ENCODE measurements around the gene INPP4B. TPM values are rescaled to one million over a fixed set of nuclear protein-coding genes. Genes with fewer than 3 reads are reported as not detected.

The INPP4B gene
- total and polyA plus RNA-seq, 2 donors (not counting 1 experiment from before 2014, with no cell fraction given), result 0.03 TPM; not detected in 1

GRCh38 chr4:142202404-142203332 lies 643.4 kb downstream of the INPP4B start:
- H4K20me1 ChIP-seq (ENCODE audit: control insufficient read depth, insufficient read depth, low read length, poor library complexity, severe bottlenecking), result no peaks in the 10 kb centered on the region
- no peaks in the 10 kb centered on the region for H3K36me3 ChIP-seq (replicated peaks in 1 of 2; ENCODE audit: control extremely low read depth in 1 of 2, control insufficient read depth in 1 of 2, extremely low read depth in 1 of 2, insufficient read depth in 2 of 2, low read length in 1 of 2)
- CTCF ChIA-PET, result no interaction called here
- intact Hi-C loops (cut with micrococcal nuclease), result no loop called here
- Mint-ChIP-seq H3K9me3 (ENCODE audit: insufficient read depth) (no peaks in the 10 kb centered on the region), H3K4me3 (peak overlapping the region; percentile 14), H3K27me3 (no peaks in the 10 kb centered on the region), H3K27ac (no peak overlapping the region), H3K4me1 (peaks cover 7% of the 10 kb centered on the region)
- no peaks in the 10 kb centered on the region for H3K27me3 ChIP-seq (replicated peaks in 1 of 4; ENCODE audit: control extremely low read depth in 1 of 4, control insufficient read depth in 3 of 4, insufficient read depth in 4 of 4, low read length in 3 of 4)
- H3K27ac ChIP-seq (ENCODE audit: low read length in 2 of 2), result no peak overlapping the region
- DNase-seq (no peak), ATAC-seq (ENCODE audit: low read depth) (no peak)
- TF ChIP-seq CTCF (IDR thresholded peaks at IDR 0.05) (no peak), EZH2 (IDR thresholded peaks at IDR 0.05; ENCODE audit: borderline replicate concordance, insufficient read depth, low read depth, low read length, poor library complexity, severe bottlenecking) (no peak)
- no peaks in the 10 kb centered on the region for H3K9me3 ChIP-seq (ENCODE audit: control extremely low read depth in 1 of 3, control insufficient read depth in 2 of 3, insufficient read depth in 1 of 3, low read length in 2 of 3)
- no peaks in the 10 kb centered on the region for H3K79me2 ChIP-seq (ENCODE audit: control insufficient read depth, insufficient read depth, low read length)
- H3K9ac ChIP-seq (ENCODE audit: low read length), result no peak overlapping the region
- H3K4me3 ChIP-seq (ENCODE audit: control extremely low read depth in 1 of 5, extremely low read depth in 1 of 5, insufficient read depth in 1 of 5, low read depth in 2 of 5, low read length in 4 of 5), result no peak overlapping the region
- H2AFZ ChIP-seq (ENCODE audit: insufficient read depth, low read depth, low read length, poor library complexity, severe bottlenecking), result no peak overlapping the region
- H3K4me1 ChIP-seq (ENCODE audit: control insufficient read depth in 2 of 2, insufficient read depth in 2 of 2, low read length in 2 of 2), result peaks cover 4% of the 10 kb centered on the region in 2 donors
- H3K4me2 ChIP-seq (replicated peaks; ENCODE audit: low read depth, low read length, poor library complexity, severe bottlenecking), result peak overlapping the region; percentile 13
- POLR2A ChIA-PET, result no interaction called here
- WGBS (ENCODE audit: insufficient coverage), result 47% methylated on average over 2 of the region's 6 CpGs

GRCh38 chr4:142201041-142201440 lies 645.1 kb downstream of the INPP4B start:
- peaks cover 7% of the 10 kb centered on the region for H3K4me1 Mint-ChIP-seq
- H3K4me2 ChIP-seq (replicated peaks; ENCODE audit: low read depth, low read length, poor library complexity, severe bottlenecking), result no peak overlapping the region
- TF ChIP-seq EZH2 (IDR thresholded peaks at IDR 0.05; ENCODE audit: borderline replicate concordance, insufficient read depth, low read depth, low read length, poor library complexity, severe bottlenecking), result no peak
- no peak for TF ChIP-seq CTCF (IDR thresholded peaks at IDR 0.05)
- ATAC-seq (ENCODE audit: low read depth) (no peak), DNase-seq (no peak)
- H3K27ac ChIP-seq (ENCODE audit: low read length in 2 of 2), result no peak overlapping the region
- H3K9me3 Mint-ChIP-seq (ENCODE audit: insufficient read depth), result no peaks in the 10 kb centered on the region
- no peaks in the 10 kb centered on the region for H4K20me1 ChIP-seq (ENCODE audit: control insufficient read depth, insufficient read depth, low read length, poor library complexity, severe bottlenecking)
- intact Hi-C loops (cut with micrococcal nuclease), result no loop called here
- H3K9me3 ChIP-seq (ENCODE audit: control extremely low read depth in 1 of 3, control insufficient read depth in 2 of 3, insufficient read depth in 1 of 3, low read length in 2 of 3), result no peaks in the 10 kb centered on the region
- no peak overlapping the region for H2AFZ ChIP-seq (ENCODE audit: insufficient read depth, low read depth, low read length, poor library complexity, severe bottlenecking)
- ChIA-PET CTCF (no interaction called here), POLR2A (no interaction called here)
- no peak overlapping the region for H3K27ac Mint-ChIP-seq
- no peak overlapping the region for H3K4me3 Mint-ChIP-seq
- peaks cover 4% of the 10 kb centered on the region in 2 donors for H3K4me1 ChIP-seq (ENCODE audit: control insufficient read depth in 2 of 2, insufficient read depth in 2 of 2, low read length in 2 of 2)
- no peak overlapping the region for H3K9ac ChIP-seq (ENCODE audit: low read length)
- no peaks in the 10 kb centered on the region for H3K36me3 ChIP-seq (replicated peaks in 1 of 2; ENCODE audit: control extremely low read depth in 1 of 2, control insufficient read depth in 1 of 2, extremely low read depth in 1 of 2, insufficient read depth in 2 of 2, low read length in 1 of 2)
- no peaks in the 10 kb centered on the region for H3K79me2 ChIP-seq (ENCODE audit: control insufficient read depth, insufficient read depth, low read length)
- no peaks in the 10 kb centered on the region for H3K27me3 Mint-ChIP-seq
- H3K4me3 ChIP-seq (ENCODE audit: control extremely low read depth in 1 of 5, extremely low read depth in 1 of 5, insufficient read depth in 1 of 5, low read depth in 2 of 5, low read length in 4 of 5), result no peak overlapping the region
- H3K27me3 ChIP-seq (replicated peaks in 1 of 4; ENCODE audit: control extremely low read depth in 1 of 4, control insufficient read depth in 3 of 4, insufficient read depth in 4 of 4, low read length in 3 of 4), result no peaks in the 10 kb centered on the region

All from B cell (primary cell).